GM21367 (cell line): ENCODE results near the gene SLAMF6.

Experiments used
- ATAC-seq: cut with Tn5 transposase; IDR thresholded peaks from one replicate; pipeline ENCODE4 v1.9.1; 2021; ENCODE audit not compliant: unreplicated experiment

Gene SLAMF6

GRCh38 chr1:160474392-160475242 is 48.4 kb downstream of the SLAMF6 start:
- no peak for ATAC-seq

GRCh38 chr1:160472112-160472511 is 50.9 kb downstream of the SLAMF6 start:
- no peak for ATAC-seq

- no peak for ATAC-seq
Measured at GRCh38 chr1:160471253-160471652, 51.8 kb downstream of the SLAMF6 start.

GRCh38 chr1:160467576-160467975 is 55.5 kb downstream of the SLAMF6 start:
- ATAC-seq, result no peak

GRCh38 chr1:160466961-160467360 is 56.1 kb downstream of the SLAMF6 start:
- no peak for ATAC-seq

- no peak for ATAC-seq
Measured at GRCh38 chr1:160465123-160465522, 57.9 kb downstream of the SLAMF6 start.

GRCh38 chr1:160460683-160461287 is 62.3 kb downstream of the SLAMF6 start:
- no peak for ATAC-seq

GRCh38 chr1:160460214-160460642 is 62.8 kb downstream of the SLAMF6 start:
- no peak for ATAC-seq

- no peak for ATAC-seq
Measured at GRCh38 chr1:160459687-160460086, 63.4 kb downstream of the SLAMF6 start.

GRCh38 chr1:160459056-160459455 is 64.0 kb downstream of the SLAMF6 start:
- no peak for ATAC-seq

GRCh38 chr1:160455153-160455517 is 67.9 kb downstream of the SLAMF6 start:
- no peak for ATAC-seq

- no peak for ATAC-seq
Measured at GRCh38 chr1:160454371-160455152, 68.5 kb downstream of the SLAMF6 start.

GRCh38 chr1:160453443-160453842 is 69.6 kb downstream of the SLAMF6 start:
- no peak for ATAC-seq

- no peak for ATAC-seq
Measured at GRCh38 chr1:160451859-160452232, 71.2 kb downstream of the SLAMF6 start.

GRCh38 chr1:160451119-160451858 is 71.8 kb downstream of the SLAMF6 start:
- no peak for ATAC-seq

- ATAC-seq, result no peak
Measured at GRCh38 chr1:160449494-160449893, 73.6 kb downstream of the SLAMF6 start.

GRCh38 chr1:160446945-160447600 is 76.0 kb downstream of the SLAMF6 start:
- ATAC-seq, result no peak

GRCh38 chr1:160439718-160440117 is 83.3 kb downstream of the SLAMF6 start:
- no peak for ATAC-seq

GRCh38 chr1:160438935-160439334 is 84.1 kb downstream of the SLAMF6 start:
- ATAC-seq, result no peak

- ATAC-seq, result no peak
Measured at GRCh38 chr1:160438317-160438918, 84.6 kb downstream of the SLAMF6 start.
